GM12878 (cell line): Measurements from ENCODE around the gene MAPRE2. TPM values are rescaled to one million over a fixed set of nuclear protein-coding genes. Genes with fewer than 3 reads are reported as not detected.

Source experiments
- ASH2L ChIP-seq: fragments of 300-600, 200-600 bp; sonication (generic); IDR thresholded peaks from 2 replicates; pipeline ENCODE4 v1.6.1; 2017; ENCODE audit warnings: low read depth, mild to moderate bottlenecking, borderline replicate concordance
- ATF2 ChIP-seq: IDR thresholded peaks from 2 replicates; pipeline ENCODE4 v1.6.1; 2012; ENCODE audit warnings: low read length, inconsistent platforms
- ATF3 ChIP-seq: IDR thresholded peaks from 2 replicates; pipeline ENCODE4 v1.6.1; 2011; ENCODE audit warnings: low read depth, mild to moderate bottlenecking, low read length, moderate library complexity, borderline replicate concordance; ENCODE audit errors: extremely low read depth
- BRCA1 ChIP-seq: IDR thresholded peaks from 2 replicates; pipeline ENCODE4 v1.6.1; 2011; ENCODE audit warnings: low read depth, low read length, improper control_type of control experiment
- CBX5 ChIP-seq: sonication (generic); IDR thresholded peaks from 2 replicates; pipeline ENCODE4 v1.6.1; 2016; ENCODE audit warnings: low read depth, moderate library complexity, mild to moderate bottlenecking, inconsistent platforms
- CEBPB ChIP-seq, 2 experiments: fragments of 150-350 bp in 1 of 2; IDR thresholded peaks; 2 replicates each; pipeline ENCODE4 v1.6.1; 2012 to 2014; ENCODE audit warnings: low read depth in 2 of 2, low read length in 2 of 2, borderline replicate concordance in 1 of 2, inconsistent platforms in 1 of 2
- DPF2 ChIP-seq: fragments of 450-650 bp; IDR thresholded peaks from 2 replicates; pipeline ENCODE4 v1.6.1; 2017; ENCODE audit warnings: mild to moderate bottlenecking
- E2F8 ChIP-seq: fragments of 450-650 bp; IDR thresholded peaks from 2 replicates; pipeline ENCODE4 v1.6.1; 2018; ENCODE audit warnings: mild to moderate bottlenecking, low read depth, moderate library complexity; ENCODE audit not compliant: partially characterized antibody
- IRF3 ChIP-seq: fragments of 450-650 bp; IDR thresholded peaks from 2 replicates; pipeline ENCODE4 v1.6.1; 2014; ENCODE audit warnings: mild to moderate bottlenecking
- IRF5 ChIP-seq: fragments of 450-650 bp; IDR thresholded peaks from 2 replicates; pipeline ENCODE4 v1.6.1; 2017; ENCODE audit warnings: borderline replicate concordance
- MAX ChIP-seq: IDR thresholded peaks from 2 replicates; pipeline ENCODE4 v1.6.1; 2012; ENCODE audit warnings: low read depth, low read length, improper control_type of control experiment
- NFIC ChIP-seq: IDR thresholded peaks from 2 replicates; pipeline ENCODE4 v1.6.1; 2012; ENCODE audit warnings: low read depth, mild to moderate bottlenecking, inconsistent platforms, low read length, moderate library complexity
- RB1 ChIP-seq: fragments of 450-650 bp; formaldehyde crosslinking; IDR thresholded peaks from 2 replicates; pipeline ENCODE4 v1.6.1; 2017; ENCODE audit warnings: mild to moderate bottlenecking, borderline replicate concordance
- RELA ChIP-seq: fragments of 450-650 bp; IDR thresholded peaks from 2 replicates; pipeline ENCODE4 v1.8.0; 2014; ENCODE audit warnings: borderline replicate concordance; ENCODE audit not compliant: partially characterized antibody
- RELB ChIP-seq: fragments of 450-650 bp; IDR thresholded peaks from 2 replicates; pipeline ENCODE4 v1.6.1; 2017; ENCODE audit warnings: low read depth, mild to moderate bottlenecking, moderate library complexity
- RUNX3 ChIP-seq: IDR thresholded peaks from 2 replicates; pipeline ENCODE4 v1.6.1; 2012; ENCODE audit warnings: low read length, inconsistent platforms
- STAT3 ChIP-seq: IDR thresholded peaks from 2 replicates; pipeline ENCODE4 v1.6.1; 2011; ENCODE audit warnings: low read depth, low read length, improper control_type of control experiment
- TCF12 ChIP-seq: IDR thresholded peaks from 2 replicates; pipeline ENCODE4 v1.6.1; 2011; ENCODE audit warnings: low read depth, mild to moderate bottlenecking, low read length
- WRNIP1 ChIP-seq: IDR thresholded peaks from 2 replicates; pipeline ENCODE4 v1.6.1; 2011; ENCODE audit warnings: low read depth, low read length, improper control_type of control experiment, borderline replicate concordance
- ZNF384 ChIP-seq: IDR thresholded peaks from 2 replicates; pipeline ENCODE4 v1.6.1; 2012; ENCODE audit warnings: low read depth, mild to moderate bottlenecking, low read length, improper control_type of control experiment, borderline replicate concordance
- polyA plus RNA-seq, 11 experiments: library from polyadenylated mRNA; depleted of rRNA in 4 of 11; unstranded in 6 of 11; stranded (reverse) in 5 of 11; fragments of >200 nt; fragmentation: Nextera tagmentation in 4 of 11; fragmentation: Illumina TruSeq in 1 of 11; extraction: Ambion mirVana in 4 of 11; extraction: Trizol in 1 of 11; gene quantifications; 1 replicate in 1 of 11; 2 replicates in 10 of 11; pipeline versions ENCODE4 v1.2.1 to v1.2.3, GENCODE V29; 2011 to 2016; ENCODE audit warnings: inconsistent platforms in 2 of 11, missing spikeins in 2 of 11, low read depth in 1 of 11
- total RNA-seq, 4 experiments: library from RNA; depleted of rRNA in 3 of 4; stranded (reverse); fragments of >200 nt in 3 of 4; fragmentation: Illumina TruSeq in 1 of 4; extraction: Trizol in 1 of 4; gene quantifications; 2 replicates each; pipeline versions ENCODE4 v1.2.1 to v1.2.3, GENCODE V29; 2013 to 2021

MAPRE2 gene
- total and polyA plus RNA-seq, 10 of the 15 experiments (the other 5 are each of a cell fraction or from before 2014, with no cell fraction given): 11.0 to 50.6 (median 24.0) TPM

GRCh38 chr18:35040988-35041814 lies at the start of gene MAPRE2 (continued):
- TF ChIP-seq IRF5 (no peak), CEBPB (IDR thresholded peaks at IDR 0.05; ENCODE audit: borderline replicate concordance in 1 of 2, low read depth in 2 of 2, low read length in 2 of 2) (no peak), BRCA1 (no peak), RELB (peak; percentile 8; the same call in 1 of the 2 replicates), ZNF384 (no peak), RELA (peak; percentile 77), CBX5 (no peak; the same call in 1 of the 2 replicates), WRNIP1 (no peak), RUNX3 (no peak; the same call in 1 of the 2 replicates), ATF2 (no peak), TCF12 (no peak), E2F8 (no peak), ASH2L (no peak; the same call in 1 of the 2 replicates), STAT3 (no peak), NFIC (no peak), IRF3 (no peak), ATF3 (peak; percentile 88; the same call in 1 of the 2 replicates), DPF2 (peak; percentile 42; the same call in 1 of the 2 replicates), MAX (peak; percentile 94), RB1 (peak; percentile 37; the same call in 1 of the 2 replicates)
